Peyer's patch (tissue), 4 donors: Measurements from ENCODE around the gene TCF4.

Experiments used
- POLR2A ChIP-seq, 2 donors: fragments of 450-650 bp; IDR thresholded peaks; one replicate each; pipeline ENCODE4 v1.5.1; 2017; ENCODE audit warnings: antibody characterized with exemption in 2 of 2, mild to moderate bottlenecking in 2 of 2, moderate library complexity in 2 of 2
- TF ChIP-seq, protein P1 (sequence below), 6 experiments: fragments of 450-650 bp in 4 of 6; fragments of 200-600 bp in 2 of 6; sonication (generic) in 1 of 6; IDR thresholded peaks; one replicate each; pipeline ENCODE4 v1.5.1; 2017 to 2019; ENCODE audit warnings: antibody characterized with exemption in 6 of 6, mild to moderate bottlenecking in 3 of 6, moderate library complexity in 1 of 6

DNA sequence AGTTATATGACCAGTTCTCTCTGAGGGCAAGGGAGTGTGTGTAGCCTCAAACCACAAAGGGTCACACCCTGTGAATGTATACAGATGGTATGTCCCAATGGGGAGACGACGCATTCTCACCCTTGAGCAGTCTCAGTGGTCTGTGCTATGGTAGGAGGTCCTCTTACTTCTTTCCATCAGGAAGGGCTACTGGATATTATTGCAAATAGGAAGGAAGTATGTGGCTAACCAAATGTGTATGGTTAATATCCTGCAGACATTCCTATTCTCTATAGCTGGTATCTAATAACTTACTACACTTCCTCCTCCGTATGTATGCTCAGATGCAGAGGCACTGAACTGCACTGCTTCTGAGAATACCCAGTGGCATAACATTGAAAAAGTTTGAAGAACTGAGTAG is 322.0 kb downstream of the TCF4 start:
- TF ChIP-seq, protein P1, sequence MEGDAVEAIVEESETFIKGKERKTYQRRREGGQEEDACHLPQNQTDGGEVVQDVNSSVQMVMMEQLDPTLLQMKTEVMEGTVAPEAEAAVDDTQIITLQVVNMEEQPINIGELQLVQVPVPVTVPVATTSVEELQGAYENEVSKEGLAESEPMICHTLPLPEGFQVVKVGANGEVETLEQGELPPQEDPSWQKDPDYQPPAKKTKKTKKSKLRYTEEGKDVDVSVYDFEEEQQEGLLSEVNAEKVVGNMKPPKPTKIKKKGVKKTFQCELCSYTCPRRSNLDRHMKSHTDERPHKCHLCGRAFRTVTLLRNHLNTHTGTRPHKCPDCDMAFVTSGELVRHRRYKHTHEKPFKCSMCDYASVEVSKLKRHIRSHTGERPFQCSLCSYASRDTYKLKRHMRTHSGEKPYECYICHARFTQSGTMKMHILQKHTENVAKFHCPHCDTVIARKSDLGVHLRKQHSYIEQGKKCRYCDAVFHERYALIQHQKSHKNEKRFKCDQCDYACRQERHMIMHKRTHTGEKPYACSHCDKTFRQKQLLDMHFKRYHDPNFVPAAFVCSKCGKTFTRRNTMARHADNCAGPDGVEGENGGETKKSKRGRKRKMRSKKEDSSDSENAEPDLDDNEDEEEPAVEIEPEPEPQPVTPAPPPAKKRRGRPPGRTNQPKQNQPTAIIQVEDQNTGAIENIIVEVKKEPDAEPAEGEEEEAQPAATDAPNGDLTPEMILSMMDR (IDR thresholded peaks at IDR 0.05), result no peak
- TF ChIP-seq POLR2A (IDR thresholded peaks at IDR 0.05), result no peak
